Measurements from ENCODE around the gene ARHGAP12.
"Not testable (repeated sequence)": the region's sequence is repeated elsewhere in the genome, so short reads cannot be mapped to it uniquely, and the experiment has no call there.

ARHGAP12 gene

GRCh38 chr10:31774299-31774900, 154.2 kb downstream of the ARHGAP12 start:
- no peak overlapping the region for H3K27ac ChIP-seq (ENCODE audit: low read length)
- H3K36me3 ChIP-seq (ENCODE audit: control insufficient read depth in 1 of 2, insufficient read depth in 2 of 2, low read length in 2 of 2), result no peaks in the 10 kb centered on the region
- H3K9me3 ChIP-seq (ENCODE audit: control insufficient read depth in 1 of 2, low read length in 2 of 2), result no peaks in the 10 kb centered on the region
- H3K27me3 ChIP-seq (ENCODE audit: low read depth, low read length), result no peaks in the 10 kb centered on the region
- no peak overlapping the region for H3K4me3 ChIP-seq (ENCODE audit: low read depth in 1 of 2, low read length in 2 of 2)
- no peaks in the 10 kb centered on the region for H3K4me1 ChIP-seq (ENCODE audit: control insufficient read depth in 1 of 2, insufficient read depth in 2 of 2, low read length in 2 of 2)

DNA sequence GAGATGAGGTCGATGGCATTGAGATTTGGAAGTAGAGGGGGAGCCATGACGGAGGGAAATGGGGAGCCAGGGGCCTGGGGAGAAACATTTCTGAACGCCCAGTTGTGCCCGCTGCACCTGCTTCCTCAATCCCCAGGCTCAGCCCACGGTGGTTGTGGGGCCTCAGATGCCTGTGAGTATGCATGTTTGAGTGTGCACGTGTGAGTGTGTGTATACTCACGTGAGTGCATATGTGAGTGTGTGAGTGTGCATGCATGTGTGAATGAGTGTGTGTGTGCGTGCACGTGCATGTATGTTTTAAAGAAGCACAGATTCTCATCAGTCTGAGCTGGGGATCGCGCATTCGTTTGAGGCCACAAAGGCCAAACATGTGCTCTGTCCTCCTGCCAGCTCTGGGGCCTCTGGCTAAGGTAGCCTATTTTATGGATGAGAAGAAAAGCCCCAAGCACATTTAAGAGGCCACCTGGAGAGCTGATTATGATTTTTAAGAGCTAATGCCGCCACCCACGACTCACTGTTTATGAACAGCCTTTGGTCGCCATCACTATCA, 154.8 kb downstream of the ARHGAP12 start:
- no peak overlapping the region for H3K27ac ChIP-seq (ENCODE audit: low read length)
- H3K36me3 ChIP-seq (ENCODE audit: control insufficient read depth in 1 of 2, insufficient read depth in 2 of 2, low read length in 2 of 2), result no peaks in the 10 kb centered on the region

GRCh38 chr10:31771331-31771831, 157.2 kb downstream of the ARHGAP12 start:
- H3K27me3 ChIP-seq (ENCODE audit: low read depth, low read length), result no peaks in the 10 kb centered on the region

More for the DNA sequence above, 154.8 kb downstream of the ARHGAP12 start:
- no peak overlapping the region for H3K4me3 ChIP-seq (ENCODE audit: low read depth in 1 of 2, low read length in 2 of 2)
- H3K27me3 ChIP-seq (ENCODE audit: low read depth, low read length), result no peaks in the 10 kb centered on the region
- H3K9me3 ChIP-seq (ENCODE audit: control insufficient read depth in 1 of 2, low read length in 2 of 2), result no peaks in the 10 kb centered on the region
- no peaks in the 10 kb centered on the region for H3K4me1 ChIP-seq (ENCODE audit: control insufficient read depth in 1 of 2, insufficient read depth in 2 of 2, low read length in 2 of 2)

GRCh38 chr10:31770307-31770902, 158.2 kb downstream of the ARHGAP12 start:
- Histone ChIP-seq H3K36me3 (ENCODE audit: control insufficient read depth in 1 of 2, insufficient read depth in 2 of 2, low read length in 2 of 2) (no peaks in the 10 kb centered on the region), H3K4me1 (ENCODE audit: control insufficient read depth in 1 of 2, insufficient read depth in 2 of 2, low read length in 2 of 2) (no peaks in the 10 kb centered on the region), H3K9me3 (ENCODE audit: control insufficient read depth in 1 of 2, low read length in 2 of 2) (no peaks in the 10 kb centered on the region), H3K4me3 (ENCODE audit: low read depth in 1 of 2, low read length in 2 of 2) (no peak overlapping the region), H3K27me3 (ENCODE audit: low read depth, low read length) (no peaks in the 10 kb centered on the region), H3K27ac (ENCODE audit: low read length) (no peak overlapping the region)

More at GRCh38 chr10:31771331-31771831, 157.2 kb downstream of the ARHGAP12 start:
- H3K4me3 ChIP-seq (ENCODE audit: low read depth in 1 of 2, low read length in 2 of 2), result no peak overlapping the region
- H3K36me3 ChIP-seq (ENCODE audit: control insufficient read depth in 1 of 2, insufficient read depth in 2 of 2, low read length in 2 of 2), result no peaks in the 10 kb centered on the region
- no peaks in the 10 kb centered on the region for H3K9me3 ChIP-seq (ENCODE audit: control insufficient read depth in 1 of 2, low read length in 2 of 2)
- H3K4me1 ChIP-seq (ENCODE audit: control insufficient read depth in 1 of 2, insufficient read depth in 2 of 2, low read length in 2 of 2), result no peaks in the 10 kb centered on the region
- no peak overlapping the region for H3K27ac ChIP-seq (ENCODE audit: low read length)

GRCh38 chr10:31769564-31769963, 159.1 kb downstream of the ARHGAP12 start:
- no peaks in the 10 kb centered on the region for H3K4me1 ChIP-seq (ENCODE audit: control insufficient read depth in 1 of 2, insufficient read depth in 2 of 2, low read length in 2 of 2)
- H3K9me3 ChIP-seq (ENCODE audit: control insufficient read depth in 1 of 2, low read length in 2 of 2), result no peaks in the 10 kb centered on the region
- no peak overlapping the region for H3K27ac ChIP-seq (ENCODE audit: low read length)
- no peak overlapping the region for H3K4me3 ChIP-seq (ENCODE audit: low read depth in 1 of 2, low read length in 2 of 2)
- H3K27me3 ChIP-seq (ENCODE audit: low read depth, low read length), result no peaks in the 10 kb centered on the region
- no peaks in the 10 kb centered on the region for H3K36me3 ChIP-seq (ENCODE audit: control insufficient read depth in 1 of 2, insufficient read depth in 2 of 2, low read length in 2 of 2)

DNA sequence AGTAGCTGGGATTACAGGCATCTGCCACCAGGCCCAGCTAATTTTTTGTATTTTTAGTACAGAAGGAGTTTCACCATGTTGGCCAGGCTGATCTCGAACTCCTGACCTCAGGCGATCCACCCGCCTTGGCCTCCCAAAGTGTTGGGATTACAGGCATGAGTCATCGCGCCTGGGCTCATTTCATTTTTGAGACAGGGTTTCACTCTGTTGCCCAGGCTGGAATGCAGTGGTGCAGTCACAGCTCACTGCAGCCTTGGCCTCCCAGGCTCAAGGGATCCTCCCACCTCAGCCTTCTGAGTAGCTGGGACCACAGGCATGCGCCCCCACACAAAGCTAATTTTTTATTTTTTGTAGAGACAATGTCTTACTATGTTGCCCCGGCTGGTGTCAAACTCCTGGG, 159.7 kb downstream of the ARHGAP12 start:
- not testable (repeated sequence) for H3K4me3 ChIP-seq (ENCODE audit: low read depth in 1 of 2, low read length in 2 of 2); H3K36me3 ChIP-seq (ENCODE audit: control insufficient read depth in 1 of 2, insufficient read depth in 2 of 2, low read length in 2 of 2); H3K27ac ChIP-seq (ENCODE audit: low read length); H3K9me3 ChIP-seq (ENCODE audit: control insufficient read depth in 1 of 2, low read length in 2 of 2); H3K27me3 ChIP-seq (ENCODE audit: low read depth, low read length); H3K4me1 ChIP-seq (ENCODE audit: control insufficient read depth in 1 of 2, insufficient read depth in 2 of 2, low read length in 2 of 2)

- no peaks in the 10 kb centered on the region for H3K27me3 ChIP-seq (ENCODE audit: low read depth, low read length)
- no peak overlapping the region for H3K27ac ChIP-seq (ENCODE audit: low read length)
- H3K4me3 ChIP-seq (ENCODE audit: low read depth in 1 of 2, low read length in 2 of 2), result no peak overlapping the region
- no peaks in the 10 kb centered on the region for H3K9me3 ChIP-seq (ENCODE audit: control insufficient read depth in 1 of 2, low read length in 2 of 2)
- H3K4me1 ChIP-seq (ENCODE audit: control insufficient read depth in 1 of 2, insufficient read depth in 2 of 2, low read length in 2 of 2), result no peaks in the 10 kb centered on the region
- H3K36me3 ChIP-seq (ENCODE audit: control insufficient read depth in 1 of 2, insufficient read depth in 2 of 2, low read length in 2 of 2), result no peaks in the 10 kb centered on the region
Measured at GRCh38 chr10:31768467-31768866, 160.2 kb downstream of the ARHGAP12 start.

DNA sequence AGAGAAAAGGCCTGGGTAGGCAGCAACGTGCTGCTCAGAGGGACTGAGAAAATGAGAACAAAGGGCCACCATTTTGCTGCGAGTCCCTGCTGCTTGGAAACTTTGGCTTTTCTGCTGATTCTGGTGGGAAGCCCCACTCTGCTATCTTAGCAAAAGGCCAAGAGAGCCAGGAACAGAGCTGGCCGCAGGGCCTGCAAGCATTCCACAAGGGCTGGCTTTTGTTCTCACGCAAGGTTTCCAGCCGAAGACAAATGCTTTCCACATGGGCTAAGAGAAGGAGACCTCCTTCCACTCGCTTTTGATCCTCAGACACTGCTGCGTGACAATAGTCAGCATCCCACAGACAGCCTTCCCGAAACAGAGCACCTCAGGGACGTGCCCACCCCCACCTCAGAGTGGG, 163.1 kb downstream of the ARHGAP12 start:
- no peaks in the 10 kb centered on the region for H3K36me3 ChIP-seq (ENCODE audit: control insufficient read depth in 1 of 2, insufficient read depth in 2 of 2, low read length in 2 of 2)
- no peaks in the 10 kb centered on the region for H3K9me3 ChIP-seq (ENCODE audit: control insufficient read depth in 1 of 2, low read length in 2 of 2)
- H3K4me3 ChIP-seq (ENCODE audit: low read depth in 1 of 2, low read length in 2 of 2), result no peak overlapping the region
- no peaks in the 10 kb centered on the region for H3K27me3 ChIP-seq (ENCODE audit: low read depth, low read length)
- H3K4me1 ChIP-seq (ENCODE audit: control insufficient read depth in 1 of 2, insufficient read depth in 2 of 2, low read length in 2 of 2), result peaks cover 5 to 10% of the 10 kb centered on the region in 2 donors
- no peak overlapping the region for H3K27ac ChIP-seq (ENCODE audit: low read length)

DNA sequence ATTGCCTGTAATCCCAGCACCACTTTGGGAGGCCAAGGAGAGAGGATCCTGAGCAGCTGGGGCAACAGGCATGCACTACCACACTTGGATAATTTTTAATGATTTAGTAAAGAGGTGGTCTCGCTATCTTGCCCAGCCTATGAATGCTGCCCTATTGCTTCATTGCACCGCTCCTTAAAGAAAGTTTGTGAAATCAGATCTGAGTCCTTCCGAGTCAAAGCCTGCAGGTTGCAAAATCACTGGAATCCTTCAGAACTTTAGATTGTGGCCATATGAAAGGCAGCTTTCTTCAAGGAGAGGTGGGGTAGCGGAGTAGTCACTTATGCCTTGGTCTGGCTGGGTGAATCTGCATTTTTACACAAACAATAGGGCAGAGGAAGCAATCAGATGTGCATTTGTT, 166.3 kb downstream of the ARHGAP12 start:
- no peak overlapping the region for H3K4me3 ChIP-seq (ENCODE audit: low read depth in 1 of 2, low read length in 2 of 2)
- H3K9me3 ChIP-seq (ENCODE audit: control insufficient read depth in 1 of 2, low read length in 2 of 2), result no peaks in the 10 kb centered on the region
- peaks cover 7 to 20% of the 10 kb centered on the region in 2 donors for H3K4me1 ChIP-seq (ENCODE audit: control insufficient read depth in 1 of 2, insufficient read depth in 2 of 2, low read length in 2 of 2)
- H3K27ac ChIP-seq (ENCODE audit: low read length), result no peak overlapping the region
- no peaks in the 10 kb centered on the region for H3K36me3 ChIP-seq (ENCODE audit: control insufficient read depth in 1 of 2, insufficient read depth in 2 of 2, low read length in 2 of 2)
- no peaks in the 10 kb centered on the region for H3K27me3 ChIP-seq (ENCODE audit: low read depth, low read length)

DNA sequence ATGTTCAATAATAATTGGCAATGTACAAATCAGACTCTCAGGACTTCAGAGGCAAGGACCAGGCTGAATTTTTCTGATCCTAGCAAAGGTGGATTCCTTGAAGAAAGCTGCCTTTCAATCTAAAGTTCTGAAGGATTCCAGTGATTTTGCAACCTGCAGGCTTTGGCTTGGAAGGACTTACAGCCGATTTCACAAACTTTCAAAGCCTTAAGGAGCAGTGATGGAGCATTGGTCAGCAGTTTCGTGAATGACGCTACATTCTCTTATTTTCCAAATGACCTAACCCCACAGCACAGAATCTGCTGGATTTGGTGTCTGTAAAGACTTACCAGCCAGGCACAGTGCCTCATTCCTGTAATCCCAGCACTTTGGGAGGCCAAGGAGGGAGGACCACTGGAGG, 167.5 kb downstream of the ARHGAP12 start:
- peak overlapping the region; percentile 96 for H3K27ac ChIP-seq (ENCODE audit: low read length)
- no peaks in the 10 kb centered on the region for H3K36me3 ChIP-seq (ENCODE audit: control insufficient read depth in 1 of 2, insufficient read depth in 2 of 2, low read length in 2 of 2)
- H3K4me1 ChIP-seq (ENCODE audit: control insufficient read depth in 1 of 2, insufficient read depth in 2 of 2, low read length in 2 of 2), result peaks cover 7 to 22% of the 10 kb centered on the region in 2 donors
- no peak overlapping the region for H3K4me3 ChIP-seq (ENCODE audit: low read depth in 1 of 2, low read length in 2 of 2)
- H3K27me3 ChIP-seq (ENCODE audit: low read depth, low read length), result no peaks in the 10 kb centered on the region
- no peaks in the 10 kb centered on the region for H3K9me3 ChIP-seq (ENCODE audit: control insufficient read depth in 1 of 2, low read length in 2 of 2)

GRCh38 chr10:31760674-31761081, 168.0 kb downstream of the ARHGAP12 start:
- H3K27me3 ChIP-seq (ENCODE audit: low read depth, low read length), result no peaks in the 10 kb centered on the region
- no peaks in the 10 kb centered on the region for H3K36me3 ChIP-seq (ENCODE audit: control insufficient read depth in 1 of 2, insufficient read depth in 2 of 2, low read length in 2 of 2)
- H3K27ac ChIP-seq (ENCODE audit: low read length), result peak overlapping the region; percentile 96
- H3K4me3 ChIP-seq (ENCODE audit: low read depth in 1 of 2, low read length in 2 of 2), result peak overlapping the region; percentile 63 to 72
- no peaks in the 10 kb centered on the region for H3K9me3 ChIP-seq (ENCODE audit: control insufficient read depth in 1 of 2, low read length in 2 of 2)
- H3K4me1 ChIP-seq (ENCODE audit: control insufficient read depth in 1 of 2, insufficient read depth in 2 of 2, low read length in 2 of 2), result peaks cover 7 to 22% of the 10 kb centered on the region in 2 donors

Data from muscle layer of duodenum (tissue), 2 donors.